ENCODE data around the gene PRCP. TPM values are rescaled to one million over a fixed set of nuclear protein-coding genes. Genes with fewer than 3 reads are reported as not detected.

Gene PRCP
- polyA plus RNA-seq, 1 of the 3 experiments (the other 2 are of a cell fraction) = 65.0 TPM

GRCh38 chr11:82909015-82909640 is 8.9 kb upstream of the PRCP start:
- Histone ChIP-seq H4K20me1 (ENCODE audit: insufficient read depth) (no peaks in the 10 kb centered on the region), H3K4me1 (ENCODE audit: control insufficient read depth in 1 of 2, insufficient read depth in 2 of 2, low read depth in 1 of 2, low read length in 1 of 2) (peaks cover 4 to 5% of the 10 kb centered on the region in 2 experiments; a peak in 3 of 4 replicates), H3K9ac (no peak overlapping the region), H3K27me3 (ENCODE audit: insufficient read depth) (no peaks in the 10 kb centered on the region), H3K79me2 (ENCODE audit: insufficient read depth) (peaks cover 19% of the 10 kb centered on the region; the same call in 1 of the 2 replicates), H3K9me3 (no peaks in the 10 kb centered on the region), H3K27ac (ENCODE audit: low read depth in 2 of 2, low read length in 1 of 2) (no peak overlapping the region), H3F3A (replicated peaks; ENCODE audit: insufficient read depth) (no peaks in the 10 kb centered on the region), H3K9me2 (no peaks in the 10 kb centered on the region), H3K4me2 (no peak overlapping the region), H3K36me3 (replicated peaks in 1 of 2; ENCODE audit: control insufficient read depth in 1 of 2, insufficient read depth in 2 of 2, low read length in 1 of 2) (peaks cover 0 to 22% of the 10 kb centered on the region in 2 experiments), H3K4me3 (ENCODE audit: low read depth in 2 of 2, low read length in 1 of 2) (no peak overlapping the region), H2AFZ (ENCODE audit: low read depth) (no peak overlapping the region)
- DNase-seq = no peak
- TF ChIP-seq TEAD4 (IDR thresholded peaks at IDR 0.05; ENCODE audit: borderline replicate concordance, insufficient read depth) (no peak), RCOR1 (IDR thresholded peaks at IDR 0.05; ENCODE audit: low read length) (no peak), NFIC (IDR thresholded peaks at IDR 0.05; ENCODE audit: borderline replicate concordance) (no peak), FOXJ3 (CRISPR knock-in tag; IDR thresholded peaks at IDR 0.05) (no peak), GATA2 (CRISPR knock-in tag; IDR thresholded peaks at IDR 0.05) (no peak), MAX (IDR thresholded peaks at IDR 0.05; ENCODE audit: low read depth) (no peak), YY1 (IDR thresholded peaks at IDR 0.05; ENCODE audit: low read depth) (no peak), TCF12 (IDR thresholded peaks at IDR 0.05) (no peak), ZBTB33 (IDR thresholded peaks at IDR 0.05; ENCODE audit: borderline replicate concordance, low read depth) (no peak), NRF1 (IDR thresholded peaks at IDR 0.05; ENCODE audit: low read depth, low read length) (no peak), FOSL2 (IDR thresholded peaks at IDR 0.05; ENCODE audit: borderline replicate concordance, low read depth) (no peak), RFX5 (IDR thresholded peaks at IDR 0.05; ENCODE audit: low read length) (no peak), MXI1 (IDR thresholded peaks at IDR 0.05; ENCODE audit: low read depth, low read length) (no peak), FOXM1 (IDR thresholded peaks at IDR 0.05; ENCODE audit: low read depth) (no peak), SIN3A (IDR thresholded peaks at IDR 0.05; ENCODE audit: borderline replicate concordance, low read depth, low read length) (no peak), TAF1 (IDR thresholded peaks at IDR 0.05; ENCODE audit: borderline replicate concordance, low read depth, low read length) (no peak), IRF3 (IDR thresholded peaks at IDR 0.05; ENCODE audit: low read depth, low read length) (no peak)
- TF ChIP-seq, protein P1, sequence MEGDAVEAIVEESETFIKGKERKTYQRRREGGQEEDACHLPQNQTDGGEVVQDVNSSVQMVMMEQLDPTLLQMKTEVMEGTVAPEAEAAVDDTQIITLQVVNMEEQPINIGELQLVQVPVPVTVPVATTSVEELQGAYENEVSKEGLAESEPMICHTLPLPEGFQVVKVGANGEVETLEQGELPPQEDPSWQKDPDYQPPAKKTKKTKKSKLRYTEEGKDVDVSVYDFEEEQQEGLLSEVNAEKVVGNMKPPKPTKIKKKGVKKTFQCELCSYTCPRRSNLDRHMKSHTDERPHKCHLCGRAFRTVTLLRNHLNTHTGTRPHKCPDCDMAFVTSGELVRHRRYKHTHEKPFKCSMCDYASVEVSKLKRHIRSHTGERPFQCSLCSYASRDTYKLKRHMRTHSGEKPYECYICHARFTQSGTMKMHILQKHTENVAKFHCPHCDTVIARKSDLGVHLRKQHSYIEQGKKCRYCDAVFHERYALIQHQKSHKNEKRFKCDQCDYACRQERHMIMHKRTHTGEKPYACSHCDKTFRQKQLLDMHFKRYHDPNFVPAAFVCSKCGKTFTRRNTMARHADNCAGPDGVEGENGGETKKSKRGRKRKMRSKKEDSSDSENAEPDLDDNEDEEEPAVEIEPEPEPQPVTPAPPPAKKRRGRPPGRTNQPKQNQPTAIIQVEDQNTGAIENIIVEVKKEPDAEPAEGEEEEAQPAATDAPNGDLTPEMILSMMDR (IDR thresholded peaks at IDR 0.05) = no peak
- TF ChIP-seq, protein P2, sequence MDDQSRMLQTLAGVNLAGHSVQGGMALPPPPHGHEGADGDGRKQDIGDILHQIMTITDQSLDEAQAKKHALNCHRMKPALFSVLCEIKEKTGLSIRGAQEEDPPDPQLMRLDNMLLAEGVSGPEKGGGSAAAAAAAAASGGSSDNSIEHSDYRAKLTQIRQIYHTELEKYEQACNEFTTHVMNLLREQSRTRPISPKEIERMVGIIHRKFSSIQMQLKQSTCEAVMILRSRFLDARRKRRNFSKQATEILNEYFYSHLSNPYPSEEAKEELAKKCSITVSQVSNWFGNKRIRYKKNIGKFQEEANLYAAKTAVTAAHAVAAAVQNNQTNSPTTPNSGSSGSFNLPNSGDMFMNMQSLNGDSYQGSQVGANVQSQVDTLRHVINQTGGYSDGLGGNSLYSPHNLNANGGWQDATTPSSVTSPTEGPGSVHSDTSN (IDR thresholded peaks at IDR 0.05) = no peak
- ChIA-PET CTCF (interaction anchor here (0.9 kb wide), 1 partner anchor 21 kb away, joined by 3 read pairs; no protein-coding TSS in a partner anchor), POLR2A (no interaction called here)
- 93% methylated on average over 7 of the region's 7 CpGs for WGBS (ENCODE audit: low lambda C conversion rate)

Data from SK-N-SH (cell line).